ENCODE data around the gene PLXDC2. TPM values are rescaled to one million over a fixed set of nuclear protein-coding genes. Genes with fewer than 3 reads are reported as not detected.
A peak's percentile ranks its signal among the peaks of the same experiment; 100 is the strongest.

Gene PLXDC2
- total and polyA plus RNA-seq, 4 donors, result 11.8 to 99.6 (median 40.8) TPM

DNA sequence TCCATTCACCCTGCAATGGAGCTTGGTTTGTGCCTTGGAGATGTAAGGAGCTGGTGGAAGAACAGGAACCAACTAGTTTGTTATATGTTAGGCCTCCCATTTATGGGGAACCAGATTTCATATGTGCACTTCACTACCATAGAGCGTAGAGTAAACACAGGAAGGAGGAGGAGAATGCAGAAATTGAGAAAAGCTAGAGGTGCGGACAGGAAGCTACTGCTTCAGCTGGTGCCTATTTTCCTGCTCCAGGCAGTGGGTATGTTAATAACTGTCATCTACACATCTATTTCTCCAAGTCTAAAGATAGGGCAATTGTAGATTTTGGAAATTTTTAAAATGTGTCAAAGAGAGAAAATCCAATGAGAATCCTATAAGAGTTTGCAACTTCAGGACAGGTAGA, 482.2 kb downstream of the PLXDC2 start:
- H3K36me3 ChIP-seq (ENCODE audit: control insufficient read depth in 4 of 4, insufficient read depth in 4 of 4, low read length in 4 of 4), result no peaks in the 10 kb centered on the region
- H3K27me3 ChIP-seq (ENCODE audit: control insufficient read depth in 3 of 3, insufficient read depth in 3 of 3, low read length in 2 of 3), result no peaks in the 10 kb centered on the region
- peaks cover 0 to 10% (median 0%) of the 10 kb centered on the region in 5 donors for H3K4me1 ChIP-seq (ENCODE audit: control insufficient read depth in 5 of 5, insufficient read depth in 5 of 5, low read length in 5 of 5)
- H3K9ac ChIP-seq (ENCODE audit: insufficient read depth in 1 of 2, low read length in 2 of 2), result no peak overlapping the region
- H3K4me3 ChIP-seq, result no peak overlapping the region
- ATAC-seq (ENCODE audit: insufficient read depth, low FRiP score), result no peak
- DNase-seq, result no peak
- H3K9me3 ChIP-seq (ENCODE audit: control insufficient read depth in 4 of 4, insufficient read depth in 3 of 4, low read length in 3 of 4), result peaks cover 0 to 6% (median 2%) of the 10 kb centered on the region in 4 donors
- H3K27ac ChIP-seq (ENCODE audit: low read depth in 1 of 2, low read length in 1 of 2), result no peak overlapping the region
- TF ChIP-seq, protein P1, sequence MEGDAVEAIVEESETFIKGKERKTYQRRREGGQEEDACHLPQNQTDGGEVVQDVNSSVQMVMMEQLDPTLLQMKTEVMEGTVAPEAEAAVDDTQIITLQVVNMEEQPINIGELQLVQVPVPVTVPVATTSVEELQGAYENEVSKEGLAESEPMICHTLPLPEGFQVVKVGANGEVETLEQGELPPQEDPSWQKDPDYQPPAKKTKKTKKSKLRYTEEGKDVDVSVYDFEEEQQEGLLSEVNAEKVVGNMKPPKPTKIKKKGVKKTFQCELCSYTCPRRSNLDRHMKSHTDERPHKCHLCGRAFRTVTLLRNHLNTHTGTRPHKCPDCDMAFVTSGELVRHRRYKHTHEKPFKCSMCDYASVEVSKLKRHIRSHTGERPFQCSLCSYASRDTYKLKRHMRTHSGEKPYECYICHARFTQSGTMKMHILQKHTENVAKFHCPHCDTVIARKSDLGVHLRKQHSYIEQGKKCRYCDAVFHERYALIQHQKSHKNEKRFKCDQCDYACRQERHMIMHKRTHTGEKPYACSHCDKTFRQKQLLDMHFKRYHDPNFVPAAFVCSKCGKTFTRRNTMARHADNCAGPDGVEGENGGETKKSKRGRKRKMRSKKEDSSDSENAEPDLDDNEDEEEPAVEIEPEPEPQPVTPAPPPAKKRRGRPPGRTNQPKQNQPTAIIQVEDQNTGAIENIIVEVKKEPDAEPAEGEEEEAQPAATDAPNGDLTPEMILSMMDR (IDR thresholded peaks at IDR 0.05; ENCODE audit: control extremely low read depth, extremely low read depth), result no peak
- 83 to 88% methylated on average over 2 of the region's 2 CpGs for WGBS, 2 donors

- DNase-seq, result peak in 2 of 3 donors; percentile 48 to 68
- ATAC-seq (ENCODE audit: insufficient read depth, low FRiP score), result no peak
- Histone ChIP-seq H3K9me3 (ENCODE audit: control insufficient read depth in 4 of 4, insufficient read depth in 3 of 4, low read length in 3 of 4) (peaks cover 0 to 8% (median 2%) of the 10 kb centered on the region in 4 donors), H3K27me3 (ENCODE audit: control insufficient read depth in 3 of 3, insufficient read depth in 3 of 3, low read length in 2 of 3) (no peaks in the 10 kb centered on the region), H3K4me3 (no peak overlapping the region), H3K36me3 (ENCODE audit: control insufficient read depth in 4 of 4, insufficient read depth in 4 of 4, low read length in 4 of 4) (no peaks in the 10 kb centered on the region), H3K4me1 (ENCODE audit: control insufficient read depth in 5 of 5, insufficient read depth in 5 of 5, low read length in 5 of 5) (peaks cover 0 to 10% (median 0%) of the 10 kb centered on the region in 5 donors), H3K9ac (ENCODE audit: insufficient read depth in 1 of 2, low read length in 2 of 2) (no peak overlapping the region), H3K27ac (ENCODE audit: low read depth in 1 of 2, low read length in 1 of 2) (no peak overlapping the region)
- WGBS, 2 donors, result 63 to 67% methylated on average over 4 of the region's 4 CpGs
- TF ChIP-seq, protein P1 (IDR thresholded peaks at IDR 0.05; ENCODE audit: control extremely low read depth, extremely low read depth), result no peak
Observed at GRCh38 chr10:20299034-20299736, 483.0 kb downstream of the PLXDC2 start.

GRCh38 chr10:20300735-20301134, 484.5 kb downstream of the PLXDC2 start:
- H3K27ac ChIP-seq (ENCODE audit: low read depth in 1 of 2, low read length in 1 of 2), result no peak overlapping the region
- 84 to 96% methylated on average over 2 of the region's 2 CpGs for WGBS, 2 donors
- ATAC-seq (ENCODE audit: insufficient read depth, low FRiP score) (no peak), DNase-seq (no peak)
- H3K36me3 ChIP-seq (ENCODE audit: control insufficient read depth in 4 of 4, insufficient read depth in 4 of 4, low read length in 4 of 4), result no peaks in the 10 kb centered on the region
- no peak overlapping the region for H3K4me3 ChIP-seq
- H3K4me1 ChIP-seq (ENCODE audit: control insufficient read depth in 5 of 5, insufficient read depth in 5 of 5, low read length in 5 of 5), result peaks cover 0 to 10% (median 0%) of the 10 kb centered on the region in 5 donors
- H3K27me3 ChIP-seq (ENCODE audit: control insufficient read depth in 3 of 3, insufficient read depth in 3 of 3, low read length in 2 of 3), result no peaks in the 10 kb centered on the region
- peaks cover 0 to 8% (median 2%) of the 10 kb centered on the region in 4 donors for H3K9me3 ChIP-seq (ENCODE audit: control insufficient read depth in 4 of 4, insufficient read depth in 3 of 4, low read length in 3 of 4)
- H3K9ac ChIP-seq (ENCODE audit: insufficient read depth in 1 of 2, low read length in 2 of 2), result no peak overlapping the region
- TF ChIP-seq, protein P1 (IDR thresholded peaks at IDR 0.05; ENCODE audit: control extremely low read depth, extremely low read depth), result no peak

All from lung (tissue), 12 donors.